Left ventricle myocardium inferior (tissue), 1 donor: ENCODE measurements around the gene ARHGAP9. TPM values are rescaled to one million over a fixed set of nuclear protein-coding genes. Genes with fewer than 3 reads are reported as not detected.

Experiments
- DNase-seq: peaks from one replicate; pipeline ENCODE4 v3.0.0-alpha.2; 2020
- H3K27ac ChIP-seq: fragments of 200-600 bp; replicated peaks from 2 replicates; pipeline ENCODE4 v1.8.0; 2021
- H3K27me3 ChIP-seq: fragments of 200-600 bp; 2 replicates; pipeline ENCODE4 v1.8.0; 2021; ENCODE audit warnings: low read depth
- H3K36me3 ChIP-seq: fragments of 200-600 bp; 2 replicates; pipeline ENCODE4 v1.8.0; 2021
- H3K4me1 ChIP-seq: fragments of 200-600 bp; 2 replicates; pipeline ENCODE4 v1.8.0; 2021
- H3K4me3 ChIP-seq: fragments of 200-600 bp; 2 replicates; pipeline ENCODE4 v1.8.0; 2021; ENCODE audit warnings: mild to moderate bottlenecking, moderate library complexity
- H3K9me3 ChIP-seq: fragments of 200-600 bp; replicated peaks from 2 replicates; pipeline ENCODE4 v1.8.0; 2021
- intact Hi-C: fragments of 100-400 bp; cut with micrococcal nuclease; formaldehyde crosslinking; loops from one replicate; pipeline ENCODE4 v1.11.0; 2022
- total RNA-seq: library from RNA; stranded (reverse); fragmentation: NEBNext Ultra II Directional; extraction: Animal tissue kit (Norgen Biotek cat#: 25700); gene quantifications from one replicate; pipeline ENCODE4 v1.2.1, GENCODE V29; 2021
- TF ChIP-seq, protein P1 (sequence below): fragments of 200-600 bp; IDR thresholded peaks from 2 replicates; pipeline ENCODE4 v1.8.0; 2021; ENCODE audit warnings: antibody characterized with exemption, mild to moderate bottlenecking, borderline replicate concordance
- donor health status: DM: no; HTN: yes; CAD: no; lungs with severe emphysema.

ARHGAP9 gene
- total RNA-seq, 1 donor from 2014 or later, result 4.2 TPM

- Histone ChIP-seq H3K4me3 (peak within 1 kb of the TSS; percentile 93), H3K27me3 (no peaks in the 10 kb centered on the region), H3K9me3 (no peaks in the 10 kb centered on the region), H3K36me3 (peaks cover 38% of the 10 kb centered on the region), H3K4me1 (peaks cover 70% of the 10 kb centered on the region), H3K27ac (peak within 1 kb of the TSS; percentile 100)
- intact Hi-C loops, result no loop called here
- DNase-seq, result peak; percentile 94
- TF ChIP-seq, protein P1, sequence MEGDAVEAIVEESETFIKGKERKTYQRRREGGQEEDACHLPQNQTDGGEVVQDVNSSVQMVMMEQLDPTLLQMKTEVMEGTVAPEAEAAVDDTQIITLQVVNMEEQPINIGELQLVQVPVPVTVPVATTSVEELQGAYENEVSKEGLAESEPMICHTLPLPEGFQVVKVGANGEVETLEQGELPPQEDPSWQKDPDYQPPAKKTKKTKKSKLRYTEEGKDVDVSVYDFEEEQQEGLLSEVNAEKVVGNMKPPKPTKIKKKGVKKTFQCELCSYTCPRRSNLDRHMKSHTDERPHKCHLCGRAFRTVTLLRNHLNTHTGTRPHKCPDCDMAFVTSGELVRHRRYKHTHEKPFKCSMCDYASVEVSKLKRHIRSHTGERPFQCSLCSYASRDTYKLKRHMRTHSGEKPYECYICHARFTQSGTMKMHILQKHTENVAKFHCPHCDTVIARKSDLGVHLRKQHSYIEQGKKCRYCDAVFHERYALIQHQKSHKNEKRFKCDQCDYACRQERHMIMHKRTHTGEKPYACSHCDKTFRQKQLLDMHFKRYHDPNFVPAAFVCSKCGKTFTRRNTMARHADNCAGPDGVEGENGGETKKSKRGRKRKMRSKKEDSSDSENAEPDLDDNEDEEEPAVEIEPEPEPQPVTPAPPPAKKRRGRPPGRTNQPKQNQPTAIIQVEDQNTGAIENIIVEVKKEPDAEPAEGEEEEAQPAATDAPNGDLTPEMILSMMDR, result no peak
These were observed 42.6 kb upstream of the ARHGAP9 start, which contains the start of gene MBD6 for GRCh38 chr12:57522011-57522886. Gene MBD6 (plus strand): TSS chr12:57522824. CDS start chr12:57524304, 1,480 bp downstream.

GRCh38 chr12:57521525-57522010 lies 41.9 kb upstream of the ARHGAP9 start:
- Histone ChIP-seq H3K27ac (peak overlapping the region; percentile 100), H3K4me3 (peak overlapping the region; percentile 93), H3K9me3 (no peaks in the 10 kb centered on the region), H3K4me1 (peaks cover 77% of the 10 kb centered on the region), H3K36me3 (peaks cover 38% of the 10 kb centered on the region), H3K27me3 (no peaks in the 10 kb centered on the region)
- TF ChIP-seq, protein P1, result no peak
- peak; percentile 38 for DNase-seq
- intact Hi-C loops, result no loop called here

GRCh38 chr12:57520053-57520818 lies 40.6 kb upstream of the ARHGAP9 start, which contains the start of gene DDIT3:
Gene DDIT3 (minus strand): TSS chr12:57520514. CDS start chr12:57517406, 3,108 bp downstream.
- H3K4me3 ChIP-seq, result peak within 1 kb of the TSS; percentile 93
- H3K9me3 ChIP-seq, result no peaks in the 10 kb centered on the region
- peaks cover 40% of the 10 kb centered on the region for H3K36me3 ChIP-seq
- H3K4me1 ChIP-seq, result peaks cover 77% of the 10 kb centered on the region
- TF ChIP-seq, protein P1, result no peak
- H3K27me3 ChIP-seq, result no peaks in the 10 kb centered on the region
- intact Hi-C loops, result no loop called here
- peak within 1 kb of the TSS; percentile 100 for H3K27ac ChIP-seq
- DNase-seq, result peak; percentile 100

DNA sequence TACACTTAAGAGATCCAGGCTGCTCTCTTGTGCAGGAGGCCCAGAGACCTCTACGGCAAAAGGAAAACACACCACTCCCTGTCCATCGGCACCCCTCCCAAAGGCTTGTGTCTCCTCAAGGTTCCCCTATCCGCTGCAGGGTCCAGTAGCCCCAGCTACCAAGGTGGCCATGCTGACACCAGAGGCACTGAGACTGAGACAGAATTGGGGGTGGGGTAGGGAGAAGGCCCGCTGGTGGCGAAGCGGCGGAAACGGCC lies 40.1 kb upstream of the ARHGAP9 start:
- peak overlapping the region; percentile 100 for H3K27ac ChIP-seq
- peak overlapping the region; percentile 93 for H3K4me3 ChIP-seq
- DNase-seq, result no peak
- intact Hi-C loops, result no loop called here
- no peaks in the 10 kb centered on the region for H3K9me3 ChIP-seq
- no peaks in the 10 kb centered on the region for H3K27me3 ChIP-seq
- TF ChIP-seq, protein P1, result no peak
- H3K4me1 ChIP-seq, result peaks cover 76% of the 10 kb centered on the region
- H3K36me3 ChIP-seq, result peaks cover 40% of the 10 kb centered on the region

DNA sequence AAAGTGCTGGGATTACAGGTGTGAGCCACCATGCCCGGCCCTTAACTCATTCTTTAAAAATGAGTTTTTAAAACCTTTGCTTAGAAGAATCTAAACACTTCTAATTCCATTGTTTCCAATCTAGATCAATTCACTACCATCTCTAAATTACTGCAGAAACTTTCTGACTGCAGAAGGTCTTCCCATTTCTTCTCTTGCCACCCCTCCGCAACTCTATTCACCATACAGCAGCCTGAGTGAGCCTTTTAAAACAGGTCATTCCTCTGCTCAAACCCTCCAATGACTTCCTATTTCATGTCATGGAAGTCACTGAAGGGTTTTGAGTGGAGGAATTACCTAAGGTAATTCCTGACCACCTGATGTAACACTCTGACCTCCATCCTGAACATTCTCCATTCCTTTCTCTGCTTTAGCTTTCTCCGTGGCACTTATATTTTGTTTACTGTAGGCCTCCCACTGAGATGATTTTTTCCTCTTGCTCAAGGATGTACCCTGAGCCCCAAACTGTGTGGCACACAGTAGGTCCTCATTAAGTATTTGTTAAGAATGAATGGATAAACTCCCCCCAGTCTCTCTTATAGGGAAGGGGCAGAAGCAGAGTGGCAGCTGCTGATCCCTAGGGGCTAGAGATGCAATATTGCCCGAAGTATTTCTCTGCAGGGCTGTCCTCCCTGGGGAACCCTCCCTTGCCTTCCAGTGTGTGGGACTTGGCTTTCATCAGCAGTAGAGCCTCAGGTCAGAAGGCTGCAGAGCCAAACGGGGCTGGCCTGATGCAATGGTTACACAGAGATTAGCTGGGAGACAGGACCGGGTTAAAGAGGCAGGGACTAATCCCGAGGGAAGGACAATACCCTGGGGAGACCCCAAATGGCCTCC lies 39.5 kb upstream of the ARHGAP9 start:
- intact Hi-C loops, result no loop called here
- TF ChIP-seq, protein P1, result no peak
- Histone ChIP-seq H3K36me3 (peaks cover 40% of the 10 kb centered on the region), H3K9me3 (no peaks in the 10 kb centered on the region), H3K4me1 (peaks cover 74% of the 10 kb centered on the region), H3K27ac (peak overlapping the region; percentile 100), H3K4me3 (peak overlapping the region; percentile 93), H3K27me3 (no peaks in the 10 kb centered on the region)
- DNase-seq, result no peak
